ENCODE data around the gene RBBP5.

RBBP5 gene

GRCh38 chr1:205128050-205128449, 6.3 kb upstream of the RBBP5 start:
- no peak for DNase-seq

- DNase-seq = no peak
Observed at GRCh38 chr1:205127646-205128045, 5.9 kb upstream of the RBBP5 start.

- DNase-seq = no peak
Observed at GRCh38 chr1:205124726-205125125, 2.9 kb upstream of the RBBP5 start.

GRCh38 chr1:205122489-205122882, 708 bp upstream of the RBBP5 start:
- DNase-seq = no peak

GRCh38 chr1:205118752-205119151, 3.0 kb downstream of the RBBP5 start:
- DNase-seq = no peak

GRCh38 chr1:205111354-205111753, 10.4 kb downstream of the RBBP5 start:
- no peak for DNase-seq

GRCh38 chr1:205109711-205110110, 12.1 kb downstream of the RBBP5 start:
- no peak for DNase-seq

GRCh38 chr1:205109269-205109668, 12.5 kb downstream of the RBBP5 start:
- DNase-seq = no peak

GRCh38 chr1:205108464-205108863, 13.3 kb downstream of the RBBP5 start:
- no peak for DNase-seq

GRCh38 chr1:205107327-205107726, 14.5 kb downstream of the RBBP5 start:
- DNase-seq = no peak

- no peak for DNase-seq
Observed at GRCh38 chr1:205102404-205102803, 19.4 kb downstream of the RBBP5 start.

- no peak for DNase-seq
Observed at GRCh38 chr1:205098242-205098641, 23.5 kb downstream of the RBBP5 start.

GRCh38 chr1:205095422-205095821, 26.4 kb downstream of the RBBP5 start:
- no peak for DNase-seq

GRCh38 chr1:205091043-205091740, 30.6 kb downstream of the RBBP5 start:
- no peak for DNase-seq

- no peak for DNase-seq
Observed at GRCh38 chr1:205088341-205088740, 33.4 kb downstream of the RBBP5 start.

- DNase-seq = no peak
Observed at GRCh38 chr1:205084360-205084759, 37.4 kb downstream of the RBBP5 start, which contains the start of gene TMEM81. Gene TMEM81, minus strand, starts transcription at chr1:205084460. Its CDS starts 140 bp downstream, at chr1:205084320.

- DNase-seq = no peak
Observed at GRCh38 chr1:205082431-205082830, 39.3 kb downstream of the RBBP5 start.

GRCh38 chr1:205077934-205078311, 43.9 kb downstream of the RBBP5 start:
- DNase-seq = no peak

- no peak for DNase-seq
Observed at GRCh38 chr1:205077158-205077933, 44.4 kb downstream of the RBBP5 start.

GRCh38 chr1:205076245-205076761, 45.5 kb downstream of the RBBP5 start:
- DNase-seq = no peak

- no peak for DNase-seq
Observed at GRCh38 chr1:205075642-205076155, 46.1 kb downstream of the RBBP5 start.

- no peak for DNase-seq
Observed at GRCh38 chr1:205074513-205074912, 47.3 kb downstream of the RBBP5 start.

GRCh38 chr1:205074084-205074483, 47.7 kb downstream of the RBBP5 start:
- DNase-seq = no peak

GRCh38 chr1:205073511-205073910, 48.3 kb downstream of the RBBP5 start:
- DNase-seq = no peak
